ENCODE data around the gene HOXA9.

DNA sequence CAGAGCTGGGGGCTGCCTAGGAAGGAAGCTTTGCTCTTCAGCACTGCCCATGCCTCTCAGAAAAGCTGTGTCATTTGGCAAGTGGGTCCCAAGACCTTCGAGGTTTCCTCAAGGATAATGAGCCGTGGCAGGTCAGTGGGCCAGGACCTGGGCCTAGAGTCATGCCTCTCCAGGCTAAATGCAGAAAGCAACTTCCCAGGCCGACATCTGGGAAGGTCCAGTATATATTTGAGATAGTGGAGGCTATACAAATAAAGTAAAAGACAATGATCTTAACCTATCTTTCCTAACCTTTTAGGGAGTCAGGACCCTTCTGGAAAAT is 11.1 kb upstream of the HOXA9 start:
- TF ChIP-seq POLR2AphosphoS5 (IDR thresholded peaks at IDR 0.05; ENCODE audit: low read depth, low read length) (no peak), POLR2A (IDR thresholded peaks at IDR 0.05; ENCODE audit: low read depth, low read length) (no peak), TAF1 (IDR thresholded peaks at IDR 0.05; ENCODE audit: borderline replicate concordance, low read depth, low read length) (no peak)
